Activated naive CD4-positive, alpha-beta T cell treated with Interleukin-2 at 50 U/mL for 16 hours (primary cell): ENCODE data around the gene GIGYF2.
"Not testable (repeated sequence)": the region's sequence is repeated elsewhere in the genome, so short reads cannot be mapped to it uniquely, and the experiment has no call there.

Source experiments
- DNase-seq: peaks from one replicate; pipeline ENCODE4 v3.0.0-alpha.2; 2020

Gene GIGYF2, protein sequence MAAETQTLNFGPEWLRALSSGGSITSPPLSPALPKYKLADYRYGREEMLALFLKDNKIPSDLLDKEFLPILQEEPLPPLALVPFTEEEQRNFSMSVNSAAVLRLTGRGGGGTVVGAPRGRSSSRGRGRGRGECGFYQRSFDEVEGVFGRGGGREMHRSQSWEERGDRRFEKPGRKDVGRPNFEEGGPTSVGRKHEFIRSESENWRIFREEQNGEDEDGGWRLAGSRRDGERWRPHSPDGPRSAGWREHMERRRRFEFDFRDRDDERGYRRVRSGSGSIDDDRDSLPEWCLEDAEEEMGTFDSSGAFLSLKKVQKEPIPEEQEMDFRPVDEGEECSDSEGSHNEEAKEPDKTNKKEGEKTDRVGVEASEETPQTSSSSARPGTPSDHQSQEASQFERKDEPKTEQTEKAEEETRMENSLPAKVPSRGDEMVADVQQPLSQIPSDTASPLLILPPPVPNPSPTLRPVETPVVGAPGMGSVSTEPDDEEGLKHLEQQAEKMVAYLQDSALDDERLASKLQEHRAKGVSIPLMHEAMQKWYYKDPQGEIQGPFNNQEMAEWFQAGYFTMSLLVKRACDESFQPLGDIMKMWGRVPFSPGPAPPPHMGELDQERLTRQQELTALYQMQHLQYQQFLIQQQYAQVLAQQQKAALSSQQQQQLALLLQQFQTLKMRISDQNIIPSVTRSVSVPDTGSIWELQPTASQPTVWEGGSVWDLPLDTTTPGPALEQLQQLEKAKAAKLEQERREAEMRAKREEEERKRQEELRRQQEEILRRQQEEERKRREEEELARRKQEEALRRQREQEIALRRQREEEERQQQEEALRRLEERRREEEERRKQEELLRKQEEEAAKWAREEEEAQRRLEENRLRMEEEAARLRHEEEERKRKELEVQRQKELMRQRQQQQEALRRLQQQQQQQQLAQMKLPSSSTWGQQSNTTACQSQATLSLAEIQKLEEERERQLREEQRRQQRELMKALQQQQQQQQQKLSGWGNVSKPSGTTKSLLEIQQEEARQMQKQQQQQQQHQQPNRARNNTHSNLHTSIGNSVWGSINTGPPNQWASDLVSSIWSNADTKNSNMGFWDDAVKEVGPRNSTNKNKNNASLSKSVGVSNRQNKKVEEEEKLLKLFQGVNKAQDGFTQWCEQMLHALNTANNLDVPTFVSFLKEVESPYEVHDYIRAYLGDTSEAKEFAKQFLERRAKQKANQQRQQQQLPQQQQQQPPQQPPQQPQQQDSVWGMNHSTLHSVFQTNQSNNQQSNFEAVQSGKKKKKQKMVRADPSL (N-terminal part only)

DNA sequence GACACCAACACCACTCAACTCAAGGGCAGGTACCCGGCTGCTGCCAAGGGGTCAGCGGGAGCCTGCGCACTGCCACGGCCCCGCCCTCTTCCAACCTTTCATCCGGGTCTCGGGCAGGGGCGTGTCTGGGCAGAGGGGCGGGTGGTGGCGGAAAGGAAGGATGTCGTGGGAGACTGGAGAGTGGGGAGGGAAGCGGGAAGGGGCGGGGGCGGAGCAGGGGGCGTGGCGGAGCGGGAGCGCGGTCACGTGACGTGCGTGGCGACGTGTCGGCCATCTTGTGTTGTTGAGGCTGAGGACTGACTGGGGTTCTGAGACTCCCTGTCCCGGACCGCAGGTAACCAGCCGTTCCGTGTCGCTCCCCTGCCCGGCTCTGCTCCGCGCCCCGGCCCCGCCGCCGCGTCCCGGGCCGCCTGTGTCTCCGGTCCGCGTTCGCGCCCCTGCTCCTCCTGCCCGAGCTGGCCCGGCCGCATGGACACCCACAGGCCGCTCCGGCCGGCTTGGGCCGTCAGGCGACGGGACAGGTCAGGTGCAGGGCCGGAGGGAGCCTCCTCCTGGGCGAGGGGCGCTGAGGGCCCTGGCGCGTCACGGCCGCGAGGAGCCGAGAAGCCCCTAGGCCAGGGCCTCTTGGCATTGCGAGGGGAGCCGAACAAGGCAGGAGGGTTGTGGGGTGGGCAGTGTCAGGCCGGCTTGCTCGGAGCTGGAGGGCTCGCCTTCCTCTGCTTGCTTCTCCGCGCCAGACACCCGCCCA, at the start of gene GIGYF2:
Gene GIGYF2, plus strand, starts transcription at position 273 of the 748 bp plus-strand sequence. CDS start 37,867 bp downstream, outside the sequence.
- peak; percentile 94 for DNase-seq

DNA sequence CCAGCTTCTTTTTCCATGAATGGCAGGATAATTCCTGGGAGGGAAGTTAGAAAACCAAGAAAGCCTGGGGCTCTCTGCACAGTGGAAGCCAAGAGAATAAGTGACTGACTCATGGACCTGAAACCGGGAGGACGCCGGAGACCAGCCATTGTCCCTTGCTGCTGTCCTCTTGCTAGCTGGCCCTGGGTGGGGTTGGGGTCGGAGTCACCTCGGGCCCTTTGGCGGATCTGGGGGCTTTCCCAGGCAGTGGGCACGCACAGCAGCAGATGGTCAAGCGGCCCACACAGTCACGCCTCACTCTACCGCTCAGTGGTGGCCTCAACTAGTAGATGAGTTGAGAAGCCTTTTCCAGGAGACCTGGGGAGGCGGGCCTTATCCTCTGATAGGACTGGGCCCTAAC, 48.1 kb upstream of the GIGYF2 start:
- DNase-seq: no peak

DNA sequence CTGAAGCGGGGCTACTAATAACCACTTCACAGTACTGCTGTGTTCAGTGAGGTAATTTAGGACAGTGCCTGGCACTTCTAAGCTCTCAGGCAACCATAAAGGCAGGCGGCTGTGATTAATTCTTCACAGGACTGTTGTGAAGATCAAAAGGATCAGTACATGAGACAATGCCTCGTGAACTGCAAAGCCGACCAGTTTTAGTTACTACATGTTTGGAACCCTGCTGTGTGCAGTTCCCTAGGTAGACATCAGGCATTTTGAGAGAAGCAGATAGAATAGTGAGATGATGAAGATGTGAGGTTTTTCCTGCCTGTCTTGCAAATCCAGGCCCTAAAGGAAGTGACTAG, 44.7 kb upstream of the GIGYF2 start:
- no peak for DNase-seq

DNA sequence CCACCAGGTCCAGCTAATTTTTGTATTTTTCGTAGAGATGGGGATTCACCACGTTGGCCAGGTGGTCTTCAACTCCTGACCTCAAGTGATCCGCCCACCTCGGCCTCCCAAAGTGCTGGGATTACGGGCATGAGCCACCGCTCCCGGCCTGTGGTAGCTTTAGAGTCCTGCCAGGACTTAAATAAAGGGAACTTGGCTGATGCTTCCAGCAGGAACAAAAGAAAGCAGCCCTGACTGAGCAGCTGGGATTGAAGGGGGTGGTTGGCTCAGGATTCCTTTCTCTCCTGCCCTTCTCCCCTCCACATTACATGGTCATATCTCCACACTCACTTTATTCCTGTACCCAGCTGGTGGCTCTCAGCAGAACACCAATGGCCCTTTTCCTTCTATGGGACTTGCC, 43.7 kb upstream of the GIGYF2 start:
- no peak for DNase-seq

DNA sequence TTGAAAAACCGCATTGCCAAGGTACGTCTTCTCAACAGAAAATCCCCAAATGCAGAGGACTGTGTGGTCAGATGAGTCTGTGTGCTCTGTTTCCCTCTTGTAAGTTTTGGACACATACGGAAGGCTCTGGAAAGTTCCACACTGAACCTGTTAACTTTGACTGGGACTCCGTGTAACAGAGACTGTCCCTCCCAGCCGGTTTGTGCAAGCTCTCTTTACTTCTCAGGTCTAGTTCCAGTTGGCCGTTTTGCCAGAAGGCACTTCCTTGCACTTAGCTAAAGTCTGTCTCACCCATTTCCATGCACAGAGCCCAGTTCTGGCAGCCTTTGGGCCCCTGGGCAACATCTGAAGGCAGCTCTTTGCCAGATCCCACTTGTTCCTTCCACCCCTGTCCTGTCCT, 41.7 kb upstream of the GIGYF2 start:
- DNase-seq: no peak

DNA sequence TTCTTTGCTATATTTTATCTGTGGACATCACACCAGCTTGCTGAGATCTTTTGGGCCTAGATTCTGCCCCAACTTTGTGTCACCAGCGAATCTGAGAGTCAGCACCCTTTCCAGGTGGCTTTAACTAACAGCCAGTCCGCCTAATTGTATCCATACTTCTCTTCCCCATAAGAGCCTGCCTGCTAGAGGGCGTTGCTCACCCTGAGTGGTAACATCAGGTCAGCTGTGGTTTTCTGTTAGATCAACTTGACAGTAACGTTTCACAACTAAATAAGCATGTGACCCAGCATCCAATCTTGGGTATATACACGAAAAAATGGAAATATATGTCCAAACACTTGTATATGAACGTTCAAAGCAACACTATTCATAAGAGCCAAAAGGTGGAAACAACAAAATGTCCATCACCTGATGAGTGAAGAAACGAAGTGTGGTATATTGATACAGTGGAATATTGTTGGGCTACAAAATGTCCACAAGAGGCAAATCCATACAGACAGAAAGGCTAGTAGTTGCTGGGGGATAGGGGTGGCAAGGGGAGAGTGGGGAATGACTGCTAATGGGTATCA, 38.8 kb upstream of the GIGYF2 start:
- DNase-seq: no peak

DNA sequence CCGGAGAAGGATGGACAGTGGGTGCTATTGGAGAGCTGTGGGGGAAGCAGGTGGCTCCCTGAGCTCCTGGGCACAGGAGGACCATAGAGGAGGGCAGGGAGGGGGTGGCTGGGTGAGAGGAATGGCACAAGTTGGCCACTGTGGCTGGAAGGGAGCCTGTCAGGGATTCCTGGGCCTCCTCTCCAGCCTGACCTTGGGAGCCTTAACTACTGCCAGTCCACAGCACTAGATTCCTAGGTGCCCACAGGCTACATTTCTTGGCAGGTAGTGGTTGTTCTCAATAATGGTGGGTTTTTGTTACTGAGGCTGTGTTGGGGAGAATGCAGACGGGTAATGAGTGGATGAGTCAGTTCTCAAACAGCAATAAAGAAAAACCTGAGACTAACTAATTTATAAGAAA, 37.8 kb upstream of the GIGYF2 start:
- no peak for DNase-seq

DNA sequence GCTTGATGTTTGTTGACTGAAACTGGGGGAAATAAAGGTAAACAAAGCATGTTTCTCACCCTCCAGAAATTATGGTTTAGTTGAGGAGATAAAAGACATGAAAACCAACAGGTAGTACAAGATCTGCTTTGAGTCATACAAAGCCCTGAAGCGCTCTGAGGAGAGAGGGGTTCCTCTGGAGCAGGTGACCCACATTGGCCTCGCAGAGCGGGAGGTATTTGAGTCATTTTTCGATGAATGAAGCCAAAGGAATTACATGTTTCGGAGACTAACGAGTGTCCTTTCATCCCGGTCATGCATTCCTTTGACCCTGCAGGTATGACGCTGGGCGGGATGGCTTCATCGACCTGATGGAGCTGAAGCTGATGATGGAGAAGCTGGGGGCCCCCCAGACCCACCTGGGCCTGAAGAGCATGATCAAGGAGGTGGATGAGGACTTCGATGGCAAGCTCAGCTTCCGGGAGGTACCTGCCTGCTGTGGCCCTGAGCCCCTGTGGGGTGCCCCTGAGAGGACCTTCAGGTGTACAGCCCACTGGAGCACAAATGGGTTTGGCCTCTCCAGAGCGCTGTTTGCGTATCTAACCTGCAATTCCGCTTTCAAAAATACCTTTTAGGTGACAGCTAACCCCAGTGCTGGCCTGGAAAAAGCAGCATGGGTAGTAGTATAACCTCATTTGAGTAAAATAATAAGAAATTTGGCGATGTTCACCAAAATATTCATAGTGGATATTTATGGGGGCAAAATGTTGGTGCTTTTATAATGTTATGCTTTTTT, 34.5 kb upstream of the GIGYF2 start:
- no peak for DNase-seq

DNA sequence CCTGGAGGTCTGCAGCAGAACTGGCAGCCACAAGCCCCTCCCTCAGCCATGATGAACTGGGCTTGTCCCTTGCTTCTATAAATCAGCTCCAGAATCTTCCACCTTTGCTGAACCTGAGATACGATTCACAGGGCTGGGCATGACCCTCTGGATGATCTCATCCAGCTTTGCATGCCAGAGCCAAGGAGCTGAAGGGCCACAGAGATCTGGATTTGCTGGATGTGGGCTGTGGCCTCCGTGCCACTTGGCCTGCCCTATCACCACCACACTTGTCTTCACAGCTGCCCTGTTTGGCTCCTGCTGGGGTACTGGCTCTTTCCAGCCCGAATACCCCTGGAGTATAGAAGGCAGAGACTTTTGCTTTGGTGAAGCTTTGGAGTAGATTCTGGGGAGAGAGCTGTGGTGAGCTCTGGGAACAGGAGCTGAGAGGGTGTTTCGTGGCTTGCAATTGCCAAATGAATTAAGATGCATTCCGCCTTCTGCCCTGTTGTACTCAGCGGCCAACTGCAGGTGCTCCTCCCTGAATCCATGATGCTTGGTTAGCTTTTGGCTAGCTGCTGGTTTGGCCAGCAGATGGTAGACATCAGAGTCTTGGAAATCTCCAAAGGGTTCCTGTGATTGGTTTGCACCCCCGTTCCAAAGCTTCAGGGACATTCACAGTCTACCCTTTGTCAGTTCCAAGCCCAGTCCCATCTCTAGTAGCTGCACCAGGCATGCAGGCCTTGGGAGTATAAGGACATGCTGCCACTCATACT, 30.9 kb upstream of the GIGYF2 start:
- no peak for DNase-seq

DNA sequence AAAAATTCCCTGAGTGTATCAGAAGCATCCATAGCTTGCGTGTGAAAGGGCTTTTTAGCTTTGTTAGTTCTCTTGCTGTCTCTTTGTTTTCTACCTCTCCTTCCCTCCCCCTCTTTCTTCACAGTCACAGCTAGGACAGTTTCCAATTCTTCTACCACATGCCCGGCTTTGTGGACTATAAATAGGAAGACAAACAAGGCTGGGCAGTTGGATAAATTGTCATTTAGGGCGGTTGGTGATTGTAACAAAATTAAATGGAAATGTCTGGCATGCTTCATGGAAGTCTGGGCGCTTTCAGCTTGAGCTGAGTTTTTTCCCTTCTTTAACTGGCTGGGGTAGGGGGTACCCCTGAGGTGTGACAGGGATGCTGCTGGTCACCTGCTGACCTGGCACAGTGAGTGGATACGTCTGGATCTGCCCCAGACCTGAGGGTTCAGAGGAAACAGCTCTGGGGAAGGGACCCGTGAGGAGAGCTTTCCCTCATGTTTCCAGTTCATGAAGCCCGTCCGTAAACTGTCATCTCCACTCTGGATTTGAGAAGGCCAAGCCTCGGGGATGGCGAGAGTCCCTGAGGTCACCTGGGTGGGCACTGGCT, 29.0 kb upstream of the GIGYF2 start:
- no peak for DNase-seq

DNA sequence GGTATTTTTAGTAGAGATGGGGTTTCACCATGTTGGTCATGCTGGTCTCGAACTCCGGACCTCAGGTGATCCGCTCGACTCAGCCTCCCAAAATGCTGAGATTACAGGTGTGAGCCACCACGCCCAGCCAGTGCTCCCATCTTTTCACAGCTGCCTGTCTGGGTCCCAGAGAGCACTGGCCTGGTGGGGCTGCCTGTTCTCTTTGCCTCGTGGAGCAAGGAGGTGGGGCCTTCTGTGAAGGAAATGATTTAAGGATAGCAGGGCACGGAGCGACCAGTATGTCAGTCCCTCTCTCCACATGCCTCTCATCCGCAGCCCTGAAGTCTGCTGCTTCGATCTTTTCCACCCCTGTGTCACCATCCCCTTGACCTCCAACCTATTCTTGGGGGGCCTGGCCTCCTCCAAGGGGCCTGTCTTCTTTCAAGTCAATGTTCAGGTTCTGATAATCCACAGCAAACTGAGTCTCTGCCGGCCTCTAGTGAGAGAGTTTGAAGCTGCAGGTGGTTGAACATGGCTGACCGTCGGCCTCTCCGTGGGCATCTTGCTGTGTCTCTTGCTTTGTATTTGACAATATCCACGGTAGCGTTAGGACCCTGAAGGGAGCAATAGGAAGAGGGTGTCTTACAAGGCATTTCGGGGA, 28.2 kb upstream of the GIGYF2 start:
- no peak for DNase-seq

DNA sequence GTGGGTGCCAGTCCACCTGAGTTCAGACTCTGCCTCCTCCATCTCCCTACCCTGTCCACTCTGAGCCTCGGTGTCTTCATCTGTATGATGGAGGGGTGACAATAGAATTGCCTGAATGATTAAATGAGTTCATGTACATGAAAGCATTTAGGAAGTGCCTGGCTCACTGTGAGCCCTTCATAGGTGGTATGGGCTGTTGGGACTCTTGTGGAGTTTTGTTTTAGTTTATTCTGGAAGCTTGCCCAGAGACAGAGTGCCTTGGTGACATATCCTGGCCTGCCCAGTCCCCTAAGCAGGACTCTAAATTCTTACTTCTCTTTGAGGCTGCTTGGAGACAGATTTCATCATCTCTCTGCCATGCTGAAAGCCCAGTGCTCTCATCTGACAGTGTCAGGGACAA, 24.5 kb upstream of the GIGYF2 start:
- no peak for DNase-seq

DNA sequence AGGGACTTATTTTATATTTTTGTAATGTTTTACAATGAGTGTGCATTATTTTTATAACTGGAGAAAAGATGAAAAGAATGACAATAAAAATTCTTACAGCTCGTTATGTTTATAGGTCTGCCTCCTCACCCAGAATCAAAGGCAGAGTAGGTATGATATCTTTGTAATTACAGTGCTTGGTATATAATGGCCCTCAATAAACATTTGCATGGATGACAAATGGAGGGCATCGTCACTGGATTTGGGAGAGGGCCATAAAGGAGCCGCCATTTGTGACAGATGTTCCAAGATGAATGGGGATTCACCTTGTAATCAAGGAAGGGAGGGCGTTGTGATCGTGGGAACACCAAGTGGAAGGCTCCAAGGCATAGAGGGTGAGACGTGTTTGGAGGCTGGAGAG, 22.6 kb upstream of the GIGYF2 start:
- no peak for DNase-seq

DNA sequence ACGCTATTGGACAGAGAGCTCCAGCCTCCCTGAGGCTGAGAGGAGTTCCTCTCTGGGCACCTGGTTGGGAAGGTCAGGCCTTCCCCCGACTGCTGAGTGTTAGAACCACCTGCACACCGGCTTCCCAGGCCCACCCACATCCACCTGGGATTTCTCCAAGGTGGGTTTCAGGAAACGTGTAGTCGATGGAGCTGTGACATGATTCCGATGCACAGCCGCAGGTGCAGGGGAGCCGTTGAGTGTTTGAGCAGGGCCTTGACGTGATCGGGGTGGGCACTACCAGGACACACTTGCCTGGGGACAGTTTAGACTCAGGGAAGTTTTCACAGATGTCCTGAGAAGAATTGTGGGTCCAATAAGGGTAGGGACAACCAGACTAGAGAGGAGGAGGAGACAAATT, 21.8 kb upstream of the GIGYF2 start:
- no peak for DNase-seq

DNA sequence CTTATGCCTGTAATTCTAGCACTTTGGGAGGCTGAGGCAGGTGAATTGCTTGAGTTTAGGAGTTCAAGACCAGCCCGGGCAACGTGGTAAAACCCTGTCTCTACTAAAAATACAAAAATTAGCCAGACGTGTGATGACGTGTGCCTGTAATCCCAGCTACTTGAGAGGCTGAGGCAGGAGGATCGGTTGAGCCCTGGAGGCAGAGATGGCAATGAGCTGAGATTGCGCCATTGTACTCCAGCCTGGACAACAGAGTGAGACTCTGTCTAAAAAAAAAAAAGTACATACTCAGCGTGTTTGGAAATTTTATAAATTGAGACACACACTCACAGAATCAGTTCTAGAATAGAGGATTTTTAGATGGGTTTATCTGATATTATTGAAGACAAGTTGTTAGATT, 17.1 kb upstream of the GIGYF2 start:
- no peak for DNase-seq

DNA sequence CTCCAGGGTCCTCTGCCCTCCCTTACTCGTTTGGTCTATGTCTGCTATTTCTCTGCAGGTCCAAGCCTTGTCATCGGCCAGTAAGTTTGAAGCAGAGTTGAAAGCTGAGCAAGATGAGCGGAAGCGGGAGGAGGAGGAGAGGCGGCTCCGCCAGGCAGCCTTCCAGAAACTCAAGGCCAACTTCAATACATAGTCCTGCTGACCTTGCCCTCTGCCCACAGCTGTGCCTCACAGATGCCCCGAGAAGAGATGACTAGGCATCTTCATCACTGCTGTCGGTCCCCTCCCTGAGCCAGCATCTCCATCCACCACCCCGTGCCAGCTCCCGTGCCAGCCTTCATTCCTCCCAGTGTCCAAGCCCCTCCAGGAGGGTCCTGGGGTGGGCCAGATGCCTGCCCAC, 15.6 kb upstream of the GIGYF2 start:
- DNase-seq: no peak

DNA sequence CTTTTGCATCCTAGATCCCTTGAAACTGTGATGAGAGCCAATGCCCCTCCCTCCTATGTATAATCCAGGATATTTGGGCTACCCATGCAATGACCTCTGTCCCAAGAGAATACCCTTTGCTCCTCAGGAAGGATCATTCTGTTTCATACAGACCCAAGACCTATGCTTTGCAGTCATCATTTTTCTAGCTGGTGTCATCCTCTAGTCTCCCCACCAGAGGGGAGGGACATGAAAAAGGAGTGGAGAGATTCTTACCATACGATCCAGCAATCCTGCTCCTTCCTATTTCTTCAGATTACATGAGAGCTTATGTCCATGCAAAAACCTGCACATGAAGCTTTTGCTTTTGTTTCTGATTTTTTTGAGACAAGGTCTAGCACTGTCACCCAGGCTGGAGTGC, 13.8 kb upstream of the GIGYF2 start:
- no peak for DNase-seq

DNA sequence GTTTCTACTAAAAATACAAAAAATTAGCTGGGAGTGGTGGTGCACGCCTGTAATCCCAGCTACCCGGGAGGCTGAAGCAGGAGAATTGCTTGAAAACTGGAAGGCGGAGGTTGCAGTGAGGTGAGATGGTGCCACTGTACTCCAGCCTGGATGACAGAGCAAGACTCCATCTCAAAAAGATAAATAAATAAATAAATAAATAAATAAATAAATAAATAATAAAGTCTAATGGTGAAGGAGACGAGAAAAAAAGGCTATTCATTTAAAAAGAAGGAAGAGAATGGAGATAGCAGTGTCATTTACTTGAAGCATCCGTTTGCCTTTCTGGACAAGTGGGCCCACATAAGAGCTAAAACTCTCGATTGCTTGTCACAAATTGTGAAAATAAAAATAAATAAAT, 11.7 kb upstream of the GIGYF2 start:
- not testable (repeated sequence) for DNase-seq

DNA sequence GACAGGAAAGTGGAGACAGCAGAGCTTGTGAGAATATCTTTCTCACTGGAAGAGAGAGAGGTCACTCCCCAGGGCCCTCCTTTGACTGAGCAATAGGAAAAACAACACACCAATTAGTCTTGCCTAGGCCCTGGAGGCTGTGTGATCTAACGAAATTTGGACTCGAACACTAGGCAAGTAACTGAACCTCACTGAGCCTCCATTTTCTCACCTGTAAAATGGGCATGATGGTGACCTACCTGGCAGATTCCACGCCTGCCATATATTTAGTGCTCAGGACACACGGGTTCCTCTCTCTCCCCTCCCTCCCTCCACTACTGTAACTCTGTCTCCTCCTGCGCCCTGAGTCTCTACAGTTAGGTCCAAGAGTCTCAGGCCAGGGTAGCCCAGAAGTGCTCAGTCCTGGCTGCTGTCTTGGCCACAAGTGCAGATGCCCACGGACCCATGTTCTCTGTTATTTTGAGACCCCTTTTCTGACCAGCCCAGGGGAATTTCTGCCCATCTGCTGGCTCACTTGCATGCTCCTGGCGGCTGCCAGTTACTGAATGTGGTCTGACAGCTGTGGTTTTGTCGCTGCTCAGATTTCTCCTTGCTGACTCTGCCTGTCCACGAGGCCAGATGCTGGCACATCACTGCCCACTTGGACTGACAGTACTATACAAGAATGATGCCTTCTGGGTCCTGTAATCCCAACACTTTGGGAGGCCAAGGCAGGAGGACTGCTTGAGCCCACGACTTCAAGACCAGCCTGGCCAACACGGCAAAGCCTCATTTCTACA, 9.6 kb upstream of the GIGYF2 start:
- DNase-seq: no peak
